ENCODE measurements around the gene AFF3.

The AFF3 gene

GRCh38 chr2:100141906-100142305 is 484 bp downstream of the AFF3 start:
- TF ChIP-seq YY1 (IDR thresholded peaks at IDR 0.05; ENCODE audit: low read depth) = no peak
- TF ChIP-seq, protein P1, sequence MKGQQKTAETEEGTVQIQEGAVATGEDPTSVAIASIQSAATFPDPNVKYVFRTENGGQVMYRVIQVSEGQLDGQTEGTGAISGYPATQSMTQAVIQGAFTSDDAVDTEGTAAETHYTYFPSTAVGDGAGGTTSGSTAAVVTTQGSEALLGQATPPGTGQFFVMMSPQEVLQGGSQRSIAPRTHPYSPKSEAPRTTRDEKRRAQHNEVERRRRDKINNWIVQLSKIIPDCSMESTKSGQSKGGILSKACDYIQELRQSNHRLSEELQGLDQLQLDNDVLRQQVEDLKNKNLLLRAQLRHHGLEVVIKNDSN (IDR thresholded peaks at IDR 0.05) = no peak
- TF ChIP-seq RAD21 (IDR thresholded peaks at IDR 0.05; ENCODE audit: low read depth) = no peak
- no peak for TF ChIP-seq TEAD4 (IDR thresholded peaks at IDR 0.05)
- no peak for TF ChIP-seq TAF1 (IDR thresholded peaks at IDR 0.05; ENCODE audit: low read depth)
- no peak for TF ChIP-seq EP300 (IDR thresholded peaks at IDR 0.05; ENCODE audit: borderline replicate concordance)
- TF ChIP-seq CREB1 (IDR thresholded peaks at IDR 0.05; ENCODE audit: low read depth) = no peak
- TF ChIP-seq, protein P2, sequence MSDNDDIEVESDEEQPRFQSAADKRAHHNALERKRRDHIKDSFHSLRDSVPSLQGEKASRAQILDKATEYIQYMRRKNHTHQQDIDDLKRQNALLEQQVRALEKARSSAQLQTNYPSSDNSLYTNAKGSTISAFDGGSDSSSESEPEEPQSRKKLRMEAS (IDR thresholded peaks at IDR 0.05) = no peak
- no peak for TF ChIP-seq FOXM1 (IDR thresholded peaks at IDR 0.05; ENCODE audit: borderline replicate concordance, low read depth)
- no peak for TF ChIP-seq EGR1 (IDR thresholded peaks at IDR 0.05)
- TF ChIP-seq CEBPB (IDR thresholded peaks at IDR 0.05) = no peak
- TF ChIP-seq ZBTB7A (IDR thresholded peaks at IDR 0.05; ENCODE audit: low read depth) = no peak
- TF ChIP-seq REST (IDR thresholded peaks at IDR 0.05; ENCODE audit: low read depth) = no peak
- no peak for TF ChIP-seq NFIC (IDR thresholded peaks at IDR 0.05)

GRCh38 chr2:100140582-100140981 is 1.8 kb downstream of the AFF3 start:
- TF ChIP-seq, protein P2 (IDR thresholded peaks at IDR 0.05) = no peak
- no peak for TF ChIP-seq RAD21 (IDR thresholded peaks at IDR 0.05; ENCODE audit: low read depth)
- TF ChIP-seq TEAD4 (IDR thresholded peaks at IDR 0.05) = no peak
- TF ChIP-seq, protein P1 (IDR thresholded peaks at IDR 0.05) = no peak

DNA sequence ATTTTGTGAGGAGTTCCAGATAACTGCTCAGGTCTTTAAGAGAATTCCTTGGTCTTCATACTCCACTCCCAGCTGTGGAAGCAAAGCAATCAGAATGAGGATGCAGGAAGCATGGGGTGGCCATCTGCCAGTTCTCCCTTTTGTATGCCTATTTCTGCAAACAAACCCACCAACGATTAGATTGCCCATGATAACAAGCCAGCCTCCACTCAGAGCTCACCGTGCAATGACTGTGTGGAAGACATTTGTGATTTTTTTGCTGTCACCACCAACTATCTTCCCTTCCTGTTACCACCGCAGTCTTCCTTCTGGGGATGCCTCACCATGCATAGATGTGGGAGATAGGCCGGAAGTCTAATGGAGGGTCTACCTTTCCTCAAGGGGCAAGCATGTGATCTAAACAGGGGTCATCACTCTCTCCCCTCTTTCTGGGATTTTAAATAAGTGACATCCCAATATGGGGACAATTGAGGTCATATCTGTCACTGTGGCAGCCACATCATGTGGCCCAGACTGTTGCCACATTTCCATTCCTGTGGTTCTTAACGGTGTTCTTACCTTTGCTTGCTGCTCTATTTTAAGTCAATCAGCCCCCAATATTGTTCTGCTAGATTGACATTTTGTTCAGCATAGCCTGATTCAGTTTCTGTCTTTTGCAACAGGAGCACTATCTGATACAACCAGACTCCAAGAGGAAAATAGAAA is 4.4 kb downstream of the AFF3 start:
- no peak for TF ChIP-seq TAF1 (IDR thresholded peaks at IDR 0.05; ENCODE audit: low read depth)
- TF ChIP-seq CEBPB (IDR thresholded peaks at IDR 0.05) = no peak
- TF ChIP-seq FOXM1 (IDR thresholded peaks at IDR 0.05; ENCODE audit: borderline replicate concordance, low read depth) = no peak
- no peak for TF ChIP-seq TCF12 (IDR thresholded peaks at IDR 0.05; ENCODE audit: low read depth)
- no peak for TF ChIP-seq RAD21 (IDR thresholded peaks at IDR 0.05; ENCODE audit: low read depth)
- no peak for TF ChIP-seq YY1 (IDR thresholded peaks at IDR 0.05; ENCODE audit: low read depth)
- no peak for TF ChIP-seq ZBTB7A (IDR thresholded peaks at IDR 0.05; ENCODE audit: low read depth)
- TF ChIP-seq, protein P2 (IDR thresholded peaks at IDR 0.05) = no peak
- no peak for TF ChIP-seq TEAD4 (IDR thresholded peaks at IDR 0.05)
- TF ChIP-seq NFIC (IDR thresholded peaks at IDR 0.05) = no peak
- TF ChIP-seq EGR1 (IDR thresholded peaks at IDR 0.05) = no peak

- no peak for TF ChIP-seq FOXM1 (IDR thresholded peaks at IDR 0.05; ENCODE audit: borderline replicate concordance, low read depth)
These were observed 5.1 kb downstream of the AFF3 start for GRCh38 chr2:100137318-100137717.

- TF ChIP-seq NFIC (IDR thresholded peaks at IDR 0.05) = no peak
- TF ChIP-seq, protein P1 (IDR thresholded peaks at IDR 0.05) = no peak
These were observed 6.1 kb downstream of the AFF3 start for GRCh38 chr2:100136310-100136709.

- no peak for TF ChIP-seq TCF12 (IDR thresholded peaks at IDR 0.05; ENCODE audit: low read depth)
- TF ChIP-seq REST (IDR thresholded peaks at IDR 0.05; ENCODE audit: low read depth) = no peak
- no peak for TF ChIP-seq RAD21 (IDR thresholded peaks at IDR 0.05; ENCODE audit: low read depth)
- TF ChIP-seq CEBPB (IDR thresholded peaks at IDR 0.05) = no peak
- TF ChIP-seq, protein P2 (IDR thresholded peaks at IDR 0.05) = no peak
- no peak for TF ChIP-seq EP300 (IDR thresholded peaks at IDR 0.05; ENCODE audit: borderline replicate concordance)
- TF ChIP-seq, protein P1 (IDR thresholded peaks at IDR 0.05) = no peak
- TF ChIP-seq NFIC (IDR thresholded peaks at IDR 0.05) = no peak
- no peak for TF ChIP-seq TAF1 (IDR thresholded peaks at IDR 0.05; ENCODE audit: low read depth)
- TF ChIP-seq EGR1 (IDR thresholded peaks at IDR 0.05) = no peak
- no peak for TF ChIP-seq ZBTB7A (IDR thresholded peaks at IDR 0.05; ENCODE audit: low read depth)
- TF ChIP-seq FOXM1 (IDR thresholded peaks at IDR 0.05; ENCODE audit: borderline replicate concordance, low read depth) = no peak
- no peak for TF ChIP-seq CREB1 (IDR thresholded peaks at IDR 0.05; ENCODE audit: low read depth)
These were observed 7.0 kb downstream of the AFF3 start for GRCh38 chr2:100135415-100135814.

Data from Ishikawa (cell line).